Activated T-cell treated with anti-CD3 and anti-CD28 coated beads, Interleukin-2, amount 50 U/mL, for 4 hours (primary cell): ENCODE data around the gene FMN2. TPM values are rescaled to one million over a fixed set of nuclear protein-coding genes. Genes with fewer than 3 reads are reported as not detected.

Experiments
- ATAC-seq, 2 donors: fragments of 200-7000 bp; cut with Tn5 transposase; one replicate each; pipeline ENCODE4 v1.10.0; 2021
- DNase-seq: peaks from one replicate; pipeline ENCODE4 v3.0.0-alpha.2; 2020
- H3K27me3 Mint-ChIP-seq: one replicate; pipeline ENCODE4 v1.8.0; 2021; ENCODE audit warnings: low read depth, mixed read lengths
- H3K36me3 Mint-ChIP-seq: one replicate; pipeline ENCODE4 v1.8.0; 2022; ENCODE audit warnings: mixed read lengths; ENCODE audit not compliant: insufficient read depth
- H3K4me1 Mint-ChIP-seq: one replicate; pipeline ENCODE4 v1.8.0; 2021; ENCODE audit warnings: low read depth, mixed read lengths
- H3K4me3 Mint-ChIP-seq: one replicate; pipeline ENCODE4 v1.8.0; 2021; ENCODE audit warnings: mild to moderate bottlenecking, moderate library complexity, mixed read lengths
- H3K9me3 Mint-ChIP-seq: one replicate; pipeline ENCODE4 v1.8.0; 2021; ENCODE audit warnings: mixed read lengths
- total RNA-seq, 3 donors: library from RNA; stranded (reverse); gene quantifications; one replicate each; pipeline ENCODE4 v1.2.1, GENCODE V29; 2021

The FMN2 gene
- total RNA-seq, 3 donors from 2014 or later, result not detected

GRCh38 chr1:240511789-240512188 is 420.1 kb downstream of the FMN2 start:
- DNase-seq, result no peak
- no peaks in the 10 kb centered on the region for H3K27me3 Mint-ChIP-seq
- no peak for ATAC-seq
- H3K9me3 Mint-ChIP-seq, result no peaks in the 10 kb centered on the region
- no peaks in the 10 kb centered on the region for H3K4me1 Mint-ChIP-seq
- H3K36me3 Mint-ChIP-seq, result no peaks in the 10 kb centered on the region
- H3K4me3 Mint-ChIP-seq, result no peak overlapping the region

GRCh38 chr1:240515505-240515904 is 423.8 kb downstream of the FMN2 start:
- H3K9me3 Mint-ChIP-seq, result no peaks in the 10 kb centered on the region

GRCh38 chr1:240516069-240516468 is 424.4 kb downstream of the FMN2 start:
- H3K36me3 Mint-ChIP-seq, result no peaks in the 10 kb centered on the region
- H3K4me3 Mint-ChIP-seq, result no peak overlapping the region
- ATAC-seq (no peak), DNase-seq (no peak)
- no peaks in the 10 kb centered on the region for H3K4me1 Mint-ChIP-seq
- H3K27me3 Mint-ChIP-seq, result peaks cover 3% of the 10 kb centered on the region
- H3K9me3 Mint-ChIP-seq, result no peaks in the 10 kb centered on the region

More at GRCh38 chr1:240515505-240515904, 423.8 kb downstream of the FMN2 start:
- Mint-ChIP-seq H3K27me3 (peaks cover 3% of the 10 kb centered on the region), H3K4me1 (no peaks in the 10 kb centered on the region), H3K36me3 (no peaks in the 10 kb centered on the region), H3K4me3 (no peak overlapping the region)
- DNase-seq (no peak), ATAC-seq (no peak)

DNA sequence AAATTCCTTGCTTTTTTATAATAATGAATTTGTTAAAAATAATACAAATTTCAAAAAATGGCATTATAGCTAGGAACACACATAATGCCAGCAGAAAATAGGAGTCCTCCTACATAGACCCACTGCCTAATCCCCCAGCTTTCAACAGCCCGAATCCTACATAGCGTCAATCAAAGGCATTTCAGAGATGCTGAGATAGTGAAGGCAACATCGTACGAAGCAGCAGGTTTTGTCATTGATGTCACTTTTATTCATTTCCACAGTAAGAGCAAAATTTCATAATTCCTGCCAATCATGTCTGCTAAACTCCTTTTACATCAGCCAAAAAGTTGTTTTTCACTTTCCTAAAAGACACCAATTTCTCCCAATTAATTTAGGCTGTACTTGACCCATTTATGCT is 426.2 kb downstream of the FMN2 start:
- H3K27me3 Mint-ChIP-seq, result peaks cover 3% of the 10 kb centered on the region
- H3K4me1 Mint-ChIP-seq, result no peaks in the 10 kb centered on the region
- DNase-seq (no peak), ATAC-seq (no peak)
- no peaks in the 10 kb centered on the region for H3K9me3 Mint-ChIP-seq
- H3K36me3 Mint-ChIP-seq, result no peaks in the 10 kb centered on the region
- H3K4me3 Mint-ChIP-seq, result no peak overlapping the region

GRCh38 chr1:240522122-240522822 is 430.6 kb downstream of the FMN2 start:
- DNase-seq (no peak), ATAC-seq (no peak)
- Mint-ChIP-seq H3K9me3 (no peaks in the 10 kb centered on the region), H3K4me1 (no peaks in the 10 kb centered on the region), H3K27me3 (peaks cover 3% of the 10 kb centered on the region), H3K4me3 (no peak overlapping the region), H3K36me3 (no peaks in the 10 kb centered on the region)

GRCh38 chr1:240524356-240525069 is 432.8 kb downstream of the FMN2 start:
- Mint-ChIP-seq H3K4me3 (no peak overlapping the region), H3K4me1 (no peaks in the 10 kb centered on the region)
- ATAC-seq, result no peak

More at GRCh38 chr1:240524356-240525069, 432.8 kb downstream of the FMN2 start:
- no peaks in the 10 kb centered on the region for H3K9me3 Mint-ChIP-seq
- DNase-seq, result no peak
- no peaks in the 10 kb centered on the region for H3K27me3 Mint-ChIP-seq
- no peaks in the 10 kb centered on the region for H3K36me3 Mint-ChIP-seq
